Renal cortex interstitium (tissue), 11 donors: ENCODE measurements around the gene ATG9B. TPM values are rescaled to one million over a fixed set of nuclear protein-coding genes. Genes with fewer than 3 reads are reported as not detected.
"Not testable (repeated sequence)": the region's sequence is repeated elsewhere in the genome, so short reads cannot be mapped to it uniquely, and the experiment has no call there.

Experiments used
- DNase-seq, 11 donors: peaks; one replicate each; pipeline ENCODE4 v3.0.0-alpha.2; 2013; ENCODE audit warnings: low read depth in 9 of 11, low spot score in 4 of 11; ENCODE audit errors: extremely low read depth in 1 of 11
- polyA plus RNA-seq, 3 donors: library from polyadenylated mRNA; unstranded; fragments of 120-200 nt; gene quantifications; one replicate each; pipeline ENCODE4 v1.2.1, GENCODE V29; 2013; ENCODE audit not compliant: insufficient read length in 3 of 3

Gene ATG9B
- polyA plus RNA-seq, 3 donors, result 2.3 to 4.6 (median 4.2) TPM

- DNase-seq, result no peak
These were observed 1.1 kb downstream of the ATG9B start for GRCh38 chr7:151023232-151023631.

- DNase-seq, result no peak
These were observed 4.1 kb downstream of the ATG9B start for GRCh38 chr7:151020231-151020630.

- DNase-seq, result no peak
These were observed 5.2 kb downstream of the ATG9B start for GRCh38 chr7:151019130-151019447.

GRCh38 chr7:151018421-151019129 lies 5.7 kb downstream of the ATG9B start:
- no peak for DNase-seq

GRCh38 chr7:151017953-151018420 lies 6.3 kb downstream of the ATG9B start:
- DNase-seq, result no peak

GRCh38 chr7:151017370-151017952 lies 6.8 kb downstream of the ATG9B start:
- no peak for DNase-seq

GRCh38 chr7:151016942-151017341 lies 7.4 kb downstream of the ATG9B start:
- DNase-seq, result no peak

- no peak for DNase-seq
These were observed 7.8 kb downstream of the ATG9B start for GRCh38 chr7:151016505-151016904.

GRCh38 chr7:151015967-151016366 lies 8.3 kb downstream of the ATG9B start:
- DNase-seq, result no peak

- DNase-seq, result no peak
These were observed 9.3 kb downstream of the ATG9B start for GRCh38 chr7:151014950-151015349.

GRCh38 chr7:151013733-151014497 lies 10.4 kb downstream of the ATG9B start:
- peak in 7 of 11 donors; percentile 72 to 88 (median 84) for DNase-seq

GRCh38 chr7:151013356-151013732 lies 10.9 kb downstream of the ATG9B start:
- no peak for DNase-seq

- DNase-seq, result no peak
These were observed 11.4 kb downstream of the ATG9B start for GRCh38 chr7:151012911-151013347.

GRCh38 chr7:151012031-151012692 lies 12.1 kb downstream of the ATG9B start:
- DNase-seq, result no peak

GRCh38 chr7:151011616-151012015 lies 12.7 kb downstream of the ATG9B start:
- not testable (repeated sequence) for DNase-seq

- no peak for DNase-seq
These were observed 13.2 kb downstream of the ATG9B start for GRCh38 chr7:151011097-151011409.

GRCh38 chr7:151010307-151011096 lies 13.8 kb downstream of the ATG9B start:
- DNase-seq, result peak in 1 of 11 donors; percentile 57

GRCh38 chr7:151010037-151010306 lies 14.3 kb downstream of the ATG9B start:
- DNase-seq, result no peak

- DNase-seq, result no peak
These were observed 14.8 kb downstream of the ATG9B start for GRCh38 chr7:151009327-151010036.
